Transverse colon (tissue), 4 donors: Measurements from ENCODE around the gene INTS12. TPM values are rescaled to one million over a fixed set of nuclear protein-coding genes. Genes with fewer than 3 reads are reported as not detected.

Experiments used
- DNase-seq: peaks from one replicate; pipeline ENCODE4 v3.0.0-alpha.2; 2019
- H3K27ac ChIP-seq, 4 donors: fragments of 200-600 bp; sonication (generic); 2 replicates each; pipeline ENCODE4 v1.5.1; 2016 to 2018; ENCODE audit warnings: inconsistent platforms in 4 of 4
- H3K27me3 ChIP-seq: fragments of 200-600 bp; sonication (generic); 2 replicates; pipeline ENCODE4 v1.5.1; 2017; ENCODE audit warnings: inconsistent platforms
- H3K36me3 ChIP-seq, 4 donors: fragments of 200-600 bp; sonication (generic); 2 replicates each; pipeline ENCODE4 v1.5.1; 2017 to 2019; ENCODE audit warnings: inconsistent platforms in 4 of 4
- H3K4me1 ChIP-seq, 4 donors: fragments of 200-600 bp; sonication (generic); 2 replicates each; pipeline ENCODE4 v1.5.1; 2017 to 2020; ENCODE audit warnings: inconsistent platforms in 4 of 4
- H3K4me3 ChIP-seq, 4 donors: fragments of 200-600 bp; sonication (generic); 1 replicate in 1 of 4; 2 replicates in 3 of 4; pipeline versions ENCODE4 v1.5.1 to v1.6.1; 2017 to 2019; ENCODE audit warnings: inconsistent platforms in 4 of 4
- H3K9me3 ChIP-seq, 2 donors: fragments of 200-600 bp; sonication (generic); 2 replicates each; pipeline ENCODE4 v1.5.1; 2017 to 2019; ENCODE audit warnings: inconsistent platforms in 2 of 2
- EP300 ChIP-seq: sonication (generic); formaldehyde crosslinking; IDR thresholded peaks from one replicate; pipeline ENCODE4 v1.6.1; 2017; ENCODE audit warnings: antibody characterized with exemption, low read depth
- POLR2A ChIP-seq: fragments of 450-650 bp; IDR thresholded peaks from one replicate; pipeline ENCODE4 v1.6.1; 2016; ENCODE audit warnings: antibody characterized with exemption, mild to moderate bottlenecking, moderate library complexity
- POLR2AphosphoS5 ChIP-seq, 3 donors: sonication (generic); formaldehyde crosslinking; IDR thresholded peaks; one replicate each; pipeline ENCODE4 v1.6.1; 2016; ENCODE audit warnings: antibody characterized with exemption in 3 of 3
- WGBS, 2 donors: methylation state at CpG; one replicate each; pipeline ENCODE4 v1.1.5; 2018; ENCODE audit warnings: low coverage in 1 of 2; 5-methylcytosine and 5-hydroxymethylcytosine counted together
- in situ Hi-C, 4 donors: fragments of 200-750 bp; cut with MboI; loops; one replicate each; pipeline versions ENCODE4 v1.15.0 to v1.15.1; 2017; ENCODE audit warnings: low sequenced_read_pairs in 3 of 4, low pct_ligation_motif_present in 1 of 4, low pct_unique_long_range_greater_than_20kb in 1 of 4
- intact Hi-C: fragments of 100-400 bp; cut with DNase I; formaldehyde crosslinking; loops from one replicate; pipeline ENCODE4 v1.15.1; 2023; ENCODE audit warnings: low total_unique reads
- total RNA-seq, 4 donors: library from RNA; depleted of rRNA; stranded (reverse); fragments of >200 nt; gene quantifications; one replicate each; pipeline ENCODE4 v1.1.0, GENCODE V29; 2016
- TF ChIP-seq, protein P1 (sequence below), 5 experiments: fragments of 200-600 bp in 3 of 5; fragments of 450-650 bp in 2 of 5; sonication (generic) in 3 of 5; IDR thresholded peaks; 1 replicate in 2 of 5; 2 replicates in 3 of 5; pipeline ENCODE4 v1.5.1; 2016 to 2017; ENCODE audit warnings: antibody characterized with exemption in 5 of 5, inconsistent platforms in 3 of 5, mild to moderate bottlenecking in 2 of 5, moderate library complexity in 1 of 5

INTS12 gene
- total RNA-seq, 4 donors from 2014 or later: 4.5 to 37.0 (median 22.0) TPM

GRCh38 chr4:105712766-105713165 is 4.3 kb upstream of the INTS12 start:
- WGBS, 2 donors: 82 to 89% methylated on average over 2 of the region's 2 CpGs
- in situ Hi-C loops (loop anchor here in 2 of 4 donors (25.0 kb wide), 1 partner anchor 575 kb away; the partner anchor contains the start of gene TET2 (in 2 of the 2)), intact Hi-C loops (no loop called here)
- no peak overlapping the region for H3K27ac ChIP-seq
- H3K4me3 ChIP-seq: no peak overlapping the region
- no peaks in the 10 kb centered on the region for H3K9me3 ChIP-seq
- no peak for TF ChIP-seq EP300
- no peak for TF ChIP-seq POLR2AphosphoS5 (IDR thresholded peaks at IDR 0.05)
- no peak for TF ChIP-seq POLR2A
- TF ChIP-seq, protein P1, sequence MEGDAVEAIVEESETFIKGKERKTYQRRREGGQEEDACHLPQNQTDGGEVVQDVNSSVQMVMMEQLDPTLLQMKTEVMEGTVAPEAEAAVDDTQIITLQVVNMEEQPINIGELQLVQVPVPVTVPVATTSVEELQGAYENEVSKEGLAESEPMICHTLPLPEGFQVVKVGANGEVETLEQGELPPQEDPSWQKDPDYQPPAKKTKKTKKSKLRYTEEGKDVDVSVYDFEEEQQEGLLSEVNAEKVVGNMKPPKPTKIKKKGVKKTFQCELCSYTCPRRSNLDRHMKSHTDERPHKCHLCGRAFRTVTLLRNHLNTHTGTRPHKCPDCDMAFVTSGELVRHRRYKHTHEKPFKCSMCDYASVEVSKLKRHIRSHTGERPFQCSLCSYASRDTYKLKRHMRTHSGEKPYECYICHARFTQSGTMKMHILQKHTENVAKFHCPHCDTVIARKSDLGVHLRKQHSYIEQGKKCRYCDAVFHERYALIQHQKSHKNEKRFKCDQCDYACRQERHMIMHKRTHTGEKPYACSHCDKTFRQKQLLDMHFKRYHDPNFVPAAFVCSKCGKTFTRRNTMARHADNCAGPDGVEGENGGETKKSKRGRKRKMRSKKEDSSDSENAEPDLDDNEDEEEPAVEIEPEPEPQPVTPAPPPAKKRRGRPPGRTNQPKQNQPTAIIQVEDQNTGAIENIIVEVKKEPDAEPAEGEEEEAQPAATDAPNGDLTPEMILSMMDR (IDR thresholded peaks at IDR 0.05): no peak
- H3K36me3 ChIP-seq: no peaks in the 10 kb centered on the region
- DNase-seq: no peak
- H3K4me1 ChIP-seq: peaks cover 7 to 18% (median 12%) of the 10 kb centered on the region in 4 donors
- no peaks in the 10 kb centered on the region for H3K27me3 ChIP-seq

- Histone ChIP-seq H3K27ac (no peak overlapping the region), H3K4me1 (peaks cover 12 to 27% (median 19%) of the 10 kb centered on the region in 4 donors), H3K36me3 (no peaks in the 10 kb centered on the region), H3K27me3 (no peaks in the 10 kb centered on the region), H3K4me3 (no peak overlapping the region), H3K9me3 (no peaks in the 10 kb centered on the region)
- in situ Hi-C loops: loop anchor here in 2 of 4 donors (25.0 kb wide), 1 partner anchor 573 kb away; the partner anchor contains the start of gene TET2 (in 2 of the 2)
- intact Hi-C loops: no loop called here
- TF ChIP-seq POLR2A (no peak), POLR2AphosphoS5 (IDR thresholded peaks at IDR 0.05) (no peak), EP300 (no peak)
- TF ChIP-seq, protein P1 (IDR thresholded peaks at IDR 0.05): no peak
- 75 to 79% methylated on average over 6 of the region's 6 CpGs for WGBS, 2 donors
- no peak for DNase-seq
Measured at GRCh38 chr4:105710678-105711077, 2.2 kb upstream of the INTS12 start.

- Histone ChIP-seq H3K27me3 (no peaks in the 10 kb centered on the region), H3K4me1 (peaks cover 12 to 22% (median 19%) of the 10 kb centered on the region in 4 donors), H3K36me3 (no peaks in the 10 kb centered on the region), H3K27ac (no peak overlapping the region), H3K4me3 (no peak overlapping the region), H3K9me3 (no peaks in the 10 kb centered on the region)
- in situ Hi-C loops (loop anchor here in 2 of 4 donors (25.0 kb wide), 1 partner anchor 573 kb away; the partner anchor contains the start of gene TET2 (in 2 of the 2)), intact Hi-C loops (no loop called here)
- WGBS, 2 donors: 82 to 86% methylated on average over 11 to 16 of the region's 16 CpGs
- no peak for TF ChIP-seq POLR2AphosphoS5 (IDR thresholded peaks at IDR 0.05)
- TF ChIP-seq EP300: no peak
- no peak for TF ChIP-seq POLR2A
- TF ChIP-seq, protein P1 (IDR thresholded peaks at IDR 0.05): no peak
- DNase-seq: no peak
Measured at GRCh38 chr4:105710012-105710600, 1.6 kb upstream of the INTS12 start.

DNA sequence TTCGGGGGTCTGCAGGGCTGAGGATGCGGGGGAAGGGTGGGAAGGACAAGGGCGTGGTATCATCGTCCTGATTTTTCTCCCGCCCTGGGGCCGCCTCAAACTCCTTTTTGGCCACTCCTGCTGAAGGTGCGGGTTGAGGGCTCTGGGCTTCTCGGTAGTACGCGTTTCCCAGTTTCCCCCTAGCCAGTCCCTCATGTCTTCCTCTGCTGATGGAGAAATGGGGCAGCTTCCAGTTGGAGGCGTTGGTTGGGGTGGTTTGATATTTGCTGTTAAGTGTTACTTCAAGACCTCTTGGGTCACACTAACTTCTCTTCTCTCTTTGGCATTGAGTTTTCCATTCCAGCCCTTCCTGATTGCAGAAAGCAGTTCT is 577 bp upstream of the INTS12 start:
- peaks cover 12 to 22% (median 19%) of the 10 kb centered on the region in 4 donors for H3K4me1 ChIP-seq
- TF ChIP-seq, protein P1 (IDR thresholded peaks at IDR 0.05): no peak
- no peak for TF ChIP-seq EP300
- in situ Hi-C loops (loop anchor here in 2 of 4 donors (25.0 kb wide), 1 partner anchor 572 kb away; the partner anchor contains the start of gene TET2 (in 2 of the 2)), intact Hi-C loops (no loop called here)
- 2% methylated on average over 11 of the region's 11 CpGs; no CpG with 5 or more reads in 1 of the 2 donors for WGBS, 2 donors
- H3K36me3 ChIP-seq: no peaks in the 10 kb centered on the region
- no peaks in the 10 kb centered on the region for H3K27me3 ChIP-seq
- H3K9me3 ChIP-seq: no peaks in the 10 kb centered on the region
- H3K27ac ChIP-seq: peak overlapping the region; percentile 86 to 93 (median 90)
- no peak for DNase-seq
- peak overlapping the region; percentile 70 to 96 (median 80) for H3K4me3 ChIP-seq
